ENCODE measurements around the gene GFOD1.
"Not testable (repeated sequence)": the region's sequence is repeated elsewhere in the genome, so short reads cannot be mapped to it uniquely, and the experiment has no call there.

GFOD1 gene

GRCh38 chr6:13467216-13467600 lies 20.2 kb downstream of the GFOD1 start:
- no peak overlapping the region for H3K27ac ChIP-seq (ENCODE audit: low read depth, low read length)

GRCh38 chr6:13466304-13467215 lies 20.8 kb downstream of the GFOD1 start:
- H3K36me3 ChIP-seq (ENCODE audit: control insufficient read depth in 5 of 5, insufficient read depth in 5 of 5, low read length in 5 of 5) = peaks cover 5 to 15% (median 12%) of the 10 kb centered on the region in 5 donors
- peaks cover 2 to 55% (median 21%) of the 10 kb centered on the region in 5 donors for H3K4me1 ChIP-seq (ENCODE audit: control insufficient read depth in 5 of 5, insufficient read depth in 5 of 5, low read length in 5 of 5)
- no peak overlapping the region for H3K27ac ChIP-seq (ENCODE audit: low read depth, low read length)
- no peak overlapping the region for H3K9ac ChIP-seq (ENCODE audit: low read length in 5 of 5)
- peaks cover 0 to 5% (median 0%) of the 10 kb centered on the region in 5 donors for H3K9me3 ChIP-seq (ENCODE audit: control insufficient read depth in 5 of 5, low read length in 5 of 5)
- H3K27me3 ChIP-seq (ENCODE audit: control insufficient read depth in 5 of 5, insufficient read depth in 4 of 5, low read length in 5 of 5) = no peaks in the 10 kb centered on the region
- H3K4me3 ChIP-seq (ENCODE audit: low read depth in 1 of 5, low read length in 5 of 5) = no peak overlapping the region

More at GRCh38 chr6:13467216-13467600, 20.2 kb downstream of the GFOD1 start:
- H3K4me3 ChIP-seq (ENCODE audit: low read depth in 1 of 5, low read length in 5 of 5) = no peak overlapping the region
- peaks cover 4 to 15% (median 8%) of the 10 kb centered on the region in 5 donors for H3K36me3 ChIP-seq (ENCODE audit: control insufficient read depth in 5 of 5, insufficient read depth in 5 of 5, low read length in 5 of 5)
- no peaks in the 10 kb centered on the region for H3K27me3 ChIP-seq (ENCODE audit: control insufficient read depth in 5 of 5, insufficient read depth in 4 of 5, low read length in 5 of 5)
- no peak overlapping the region for H3K9ac ChIP-seq (ENCODE audit: low read length in 5 of 5)
- H3K9me3 ChIP-seq (ENCODE audit: control insufficient read depth in 5 of 5, low read length in 5 of 5) = peaks cover 0 to 5% (median 0%) of the 10 kb centered on the region in 5 donors
- peaks cover 2 to 50% (median 21%) of the 10 kb centered on the region in 5 donors for H3K4me1 ChIP-seq (ENCODE audit: control insufficient read depth in 5 of 5, insufficient read depth in 5 of 5, low read length in 5 of 5)

- H3K4me3 ChIP-seq (ENCODE audit: low read depth in 1 of 5, low read length in 5 of 5) = no peak overlapping the region
- peaks cover 0 to 5% (median 0%) of the 10 kb centered on the region in 5 donors for H3K9me3 ChIP-seq (ENCODE audit: control insufficient read depth in 5 of 5, low read length in 5 of 5)
- no peaks in the 10 kb centered on the region for H3K27me3 ChIP-seq (ENCODE audit: control insufficient read depth in 5 of 5, insufficient read depth in 4 of 5, low read length in 5 of 5)
- peaks cover 2 to 47% (median 16%) of the 10 kb centered on the region in 5 donors for H3K4me1 ChIP-seq (ENCODE audit: control insufficient read depth in 5 of 5, insufficient read depth in 5 of 5, low read length in 5 of 5)
- H3K9ac ChIP-seq (ENCODE audit: low read length in 5 of 5) = no peak overlapping the region
- H3K36me3 ChIP-seq (ENCODE audit: control insufficient read depth in 5 of 5, insufficient read depth in 5 of 5, low read length in 5 of 5) = peaks cover 5 to 18% (median 12%) of the 10 kb centered on the region in 5 donors
- no peak overlapping the region for H3K27ac ChIP-seq (ENCODE audit: low read depth, low read length)
These were observed 21.7 kb downstream of the GFOD1 start for GRCh38 chr6:13465734-13466133.

- Histone ChIP-seq H3K27me3 (ENCODE audit: control insufficient read depth in 5 of 5, insufficient read depth in 4 of 5, low read length in 5 of 5) (no peaks in the 10 kb centered on the region), H3K9me3 (ENCODE audit: control insufficient read depth in 5 of 5, low read length in 5 of 5) (peaks cover 0 to 5% (median 0%) of the 10 kb centered on the region in 5 donors), H3K27ac (ENCODE audit: low read depth, low read length) (no peak overlapping the region), H3K4me3 (ENCODE audit: low read depth in 1 of 5, low read length in 5 of 5) (no peak overlapping the region), H3K4me1 (ENCODE audit: control insufficient read depth in 5 of 5, insufficient read depth in 5 of 5, low read length in 5 of 5) (peaks cover 2 to 40% (median 13%) of the 10 kb centered on the region in 5 donors), H3K36me3 (ENCODE audit: control insufficient read depth in 5 of 5, insufficient read depth in 5 of 5, low read length in 5 of 5) (peaks cover 0 to 12% (median 6%) of the 10 kb centered on the region in 5 donors), H3K9ac (ENCODE audit: low read length in 5 of 5) (no peak overlapping the region)
These were observed 23.5 kb downstream of the GFOD1 start for GRCh38 chr6:13463941-13464340.

GRCh38 chr6:13463328-13463717 lies 24.1 kb downstream of the GFOD1 start:
- peaks cover 0 to 12% (median 6%) of the 10 kb centered on the region in 5 donors for H3K36me3 ChIP-seq (ENCODE audit: control insufficient read depth in 5 of 5, insufficient read depth in 5 of 5, low read length in 5 of 5)
- H3K9me3 ChIP-seq (ENCODE audit: control insufficient read depth in 5 of 5, low read length in 5 of 5) = peaks cover 0 to 2% (median 0%) of the 10 kb centered on the region in 5 donors
- H3K9ac ChIP-seq (ENCODE audit: low read length in 5 of 5) = no peak overlapping the region
- H3K4me3 ChIP-seq (ENCODE audit: low read depth in 1 of 5, low read length in 5 of 5) = no peak overlapping the region
- H3K4me1 ChIP-seq (ENCODE audit: control insufficient read depth in 5 of 5, insufficient read depth in 5 of 5, low read length in 5 of 5) = peaks cover 2 to 40% (median 13%) of the 10 kb centered on the region in 5 donors
- no peak overlapping the region for H3K27ac ChIP-seq (ENCODE audit: low read depth, low read length)
- H3K27me3 ChIP-seq (ENCODE audit: control insufficient read depth in 5 of 5, insufficient read depth in 4 of 5, low read length in 5 of 5) = no peaks in the 10 kb centered on the region

GRCh38 chr6:13462458-13463327 lies 24.7 kb downstream of the GFOD1 start:
- Histone ChIP-seq H3K4me3 (ENCODE audit: low read depth in 1 of 5, low read length in 5 of 5) (no peak overlapping the region), H3K27me3 (ENCODE audit: control insufficient read depth in 5 of 5, insufficient read depth in 4 of 5, low read length in 5 of 5) (no peaks in the 10 kb centered on the region), H3K36me3 (ENCODE audit: control insufficient read depth in 5 of 5, insufficient read depth in 5 of 5, low read length in 5 of 5) (peaks cover 0 to 12% (median 6%) of the 10 kb centered on the region in 5 donors), H3K27ac (ENCODE audit: low read depth, low read length) (no peak overlapping the region), H3K4me1 (ENCODE audit: control insufficient read depth in 5 of 5, insufficient read depth in 5 of 5, low read length in 5 of 5) (peaks cover 4 to 42% (median 14%) of the 10 kb centered on the region in 5 donors), H3K9ac (ENCODE audit: low read length in 5 of 5) (no peak overlapping the region), H3K9me3 (ENCODE audit: control insufficient read depth in 5 of 5, low read length in 5 of 5) (no peaks in the 10 kb centered on the region)

GRCh38 chr6:13461805-13462204 lies 25.6 kb downstream of the GFOD1 start:
- Histone ChIP-seq H3K27ac (ENCODE audit: low read depth, low read length) (no peak overlapping the region), H3K4me1 (ENCODE audit: control insufficient read depth in 5 of 5, insufficient read depth in 5 of 5, low read length in 5 of 5) (peaks cover 4 to 47% (median 19%) of the 10 kb centered on the region in 5 donors), H3K9me3 (ENCODE audit: control insufficient read depth in 5 of 5, low read length in 5 of 5) (no peaks in the 10 kb centered on the region), H3K4me3 (ENCODE audit: low read depth in 1 of 5, low read length in 5 of 5) (no peak overlapping the region), H3K27me3 (ENCODE audit: control insufficient read depth in 5 of 5, insufficient read depth in 4 of 5, low read length in 5 of 5) (no peaks in the 10 kb centered on the region), H3K9ac (ENCODE audit: low read length in 5 of 5) (no peak overlapping the region), H3K36me3 (ENCODE audit: control insufficient read depth in 5 of 5, insufficient read depth in 5 of 5, low read length in 5 of 5) (peaks cover 0 to 12% (median 6%) of the 10 kb centered on the region in 5 donors)

GRCh38 chr6:13461307-13461706 lies 26.1 kb downstream of the GFOD1 start:
- no peak overlapping the region for H3K4me3 ChIP-seq (ENCODE audit: low read depth in 1 of 5, low read length in 5 of 5)
- H3K4me1 ChIP-seq (ENCODE audit: control insufficient read depth in 5 of 5, insufficient read depth in 5 of 5, low read length in 5 of 5) = peaks cover 4 to 42% (median 14%) of the 10 kb centered on the region in 5 donors
- H3K27me3 ChIP-seq (ENCODE audit: control insufficient read depth in 5 of 5, insufficient read depth in 4 of 5, low read length in 5 of 5) = no peaks in the 10 kb centered on the region
- no peak overlapping the region for H3K9ac ChIP-seq (ENCODE audit: low read length in 5 of 5)
- H3K27ac ChIP-seq (ENCODE audit: low read depth, low read length) = no peak overlapping the region
- H3K36me3 ChIP-seq (ENCODE audit: control insufficient read depth in 5 of 5, insufficient read depth in 5 of 5, low read length in 5 of 5) = peaks cover 0 to 12% (median 4%) of the 10 kb centered on the region in 5 donors
- H3K9me3 ChIP-seq (ENCODE audit: control insufficient read depth in 5 of 5, low read length in 5 of 5) = no peaks in the 10 kb centered on the region

- H3K9me3 ChIP-seq (ENCODE audit: control insufficient read depth in 5 of 5, low read length in 5 of 5); H3K27me3 ChIP-seq (ENCODE audit: control insufficient read depth in 5 of 5, insufficient read depth in 4 of 5, low read length in 5 of 5); H3K9ac ChIP-seq (ENCODE audit: low read length in 5 of 5); H3K27ac ChIP-seq (ENCODE audit: low read depth, low read length); H3K4me3 ChIP-seq (ENCODE audit: low read depth in 1 of 5, low read length in 5 of 5): not testable (repeated sequence)
- Histone ChIP-seq H3K4me1 (ENCODE audit: control insufficient read depth in 5 of 5, insufficient read depth in 5 of 5, low read length in 5 of 5) (peaks cover 4 to 45% (median 17%) of the 10 kb centered on the region in 5 donors), H3K36me3 (ENCODE audit: control insufficient read depth in 5 of 5, insufficient read depth in 5 of 5, low read length in 5 of 5) (peaks cover 0 to 12% (median 3%) of the 10 kb centered on the region in 5 donors)
These were observed 27.1 kb downstream of the GFOD1 start for GRCh38 chr6:13460289-13460688.

Data from subcutaneous abdominal adipose tissue (tissue), 5 donors.